ENCODE data around the gene RYR1. TPM values are rescaled to one million over a fixed set of nuclear protein-coding genes. Genes with fewer than 3 reads are reported as not detected.
"Not testable (repeated sequence)": the region's sequence is repeated elsewhere in the genome, so short reads cannot be mapped to it uniquely, and the experiment has no call there.

Gene RYR1
- total and polyA plus RNA-seq, 2 donors (not counting 1 experiment from before 2014, with no cell fraction given): 0.43 to 3.8 TPM

DNA sequence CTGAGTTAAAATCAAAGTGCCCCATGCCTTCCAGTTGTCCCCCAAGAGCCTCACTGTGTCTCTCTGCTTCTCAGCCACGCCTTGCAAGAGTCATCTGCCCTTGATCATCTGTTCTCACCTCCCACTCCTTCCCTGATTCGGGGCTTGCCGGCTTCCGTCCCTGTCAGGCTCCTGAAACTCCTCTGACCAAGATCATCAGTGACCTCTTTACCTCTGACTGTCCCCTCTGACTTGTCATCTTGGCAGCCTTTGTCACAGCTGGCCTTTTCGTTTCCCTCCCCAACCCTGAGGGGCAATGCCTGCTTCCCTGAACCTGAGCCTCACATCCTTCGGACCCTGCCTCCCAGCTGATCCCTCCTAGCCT lies 117.9 kb downstream of the RYR1 start:
- Histone ChIP-seq H3K79me2 (ENCODE audit: control insufficient read depth, insufficient read depth, low read length) (no peaks in the 10 kb centered on the region), H3K4me3 (ENCODE audit: control extremely low read depth in 1 of 5, extremely low read depth in 1 of 5, insufficient read depth in 1 of 5, low read depth in 2 of 5, low read length in 4 of 5) (no peak overlapping the region), H3K9ac (ENCODE audit: low read length) (no peak overlapping the region), H4K20me1 (ENCODE audit: control insufficient read depth, insufficient read depth, low read length, poor library complexity, severe bottlenecking) (no peaks in the 10 kb centered on the region), H3K27ac (ENCODE audit: low read length in 2 of 2) (no peak overlapping the region), H3K27me3 (replicated peaks in 1 of 4; ENCODE audit: control extremely low read depth in 1 of 4, control insufficient read depth in 3 of 4, insufficient read depth in 4 of 4, low read length in 3 of 4) (no peaks in the 10 kb centered on the region), H3K9me3 (ENCODE audit: control extremely low read depth in 1 of 3, control insufficient read depth in 2 of 3, insufficient read depth in 1 of 3, low read length in 2 of 3) (no peaks in the 10 kb centered on the region), H3K36me3 (replicated peaks in 1 of 2; ENCODE audit: control extremely low read depth in 1 of 2, control insufficient read depth in 1 of 2, extremely low read depth in 1 of 2, insufficient read depth in 2 of 2, low read length in 1 of 2) (no peaks in the 10 kb centered on the region), H2AFZ (ENCODE audit: insufficient read depth, low read depth, low read length, poor library complexity, severe bottlenecking) (peak overlapping the region; percentile 17), H3K4me1 (ENCODE audit: control insufficient read depth in 2 of 2, insufficient read depth in 2 of 2, low read length in 2 of 2) (peaks cover 8 to 19% of the 10 kb centered on the region in 2 donors), H3K4me2 (replicated peaks; ENCODE audit: low read depth, low read length, poor library complexity, severe bottlenecking) (no peak overlapping the region)
- 71% methylated on average over 6 of the region's 6 CpGs for WGBS (ENCODE audit: insufficient coverage)
- Mint-ChIP-seq H3K4me3 (peak overlapping the region; percentile 11), H3K9me3 (ENCODE audit: insufficient read depth) (no peaks in the 10 kb centered on the region), H3K27me3 (no peaks in the 10 kb centered on the region), H3K27ac (peak overlapping the region; percentile 66), H3K4me1 (peaks cover 24% of the 10 kb centered on the region)
- no peak for ATAC-seq (ENCODE audit: low read depth)
- POLR2A ChIA-PET: no interaction called here
- DNase-seq: no peak
- no peak for TF ChIP-seq EZH2 (IDR thresholded peaks at IDR 0.05; ENCODE audit: borderline replicate concordance, insufficient read depth, low read depth, low read length, poor library complexity, severe bottlenecking)
- TF ChIP-seq, protein P1, sequence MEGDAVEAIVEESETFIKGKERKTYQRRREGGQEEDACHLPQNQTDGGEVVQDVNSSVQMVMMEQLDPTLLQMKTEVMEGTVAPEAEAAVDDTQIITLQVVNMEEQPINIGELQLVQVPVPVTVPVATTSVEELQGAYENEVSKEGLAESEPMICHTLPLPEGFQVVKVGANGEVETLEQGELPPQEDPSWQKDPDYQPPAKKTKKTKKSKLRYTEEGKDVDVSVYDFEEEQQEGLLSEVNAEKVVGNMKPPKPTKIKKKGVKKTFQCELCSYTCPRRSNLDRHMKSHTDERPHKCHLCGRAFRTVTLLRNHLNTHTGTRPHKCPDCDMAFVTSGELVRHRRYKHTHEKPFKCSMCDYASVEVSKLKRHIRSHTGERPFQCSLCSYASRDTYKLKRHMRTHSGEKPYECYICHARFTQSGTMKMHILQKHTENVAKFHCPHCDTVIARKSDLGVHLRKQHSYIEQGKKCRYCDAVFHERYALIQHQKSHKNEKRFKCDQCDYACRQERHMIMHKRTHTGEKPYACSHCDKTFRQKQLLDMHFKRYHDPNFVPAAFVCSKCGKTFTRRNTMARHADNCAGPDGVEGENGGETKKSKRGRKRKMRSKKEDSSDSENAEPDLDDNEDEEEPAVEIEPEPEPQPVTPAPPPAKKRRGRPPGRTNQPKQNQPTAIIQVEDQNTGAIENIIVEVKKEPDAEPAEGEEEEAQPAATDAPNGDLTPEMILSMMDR (IDR thresholded peaks at IDR 0.05): no peak
- intact Hi-C loops (cut with micrococcal nuclease): no loop called here
- CTCF ChIA-PET: interaction anchor here (1.0 to 2.1 kb wide), 3 partner anchors 36 to 83 kb away, joined by 3 to 9 read pairs (median 3); no protein-coding TSS in a partner anchor

DNA sequence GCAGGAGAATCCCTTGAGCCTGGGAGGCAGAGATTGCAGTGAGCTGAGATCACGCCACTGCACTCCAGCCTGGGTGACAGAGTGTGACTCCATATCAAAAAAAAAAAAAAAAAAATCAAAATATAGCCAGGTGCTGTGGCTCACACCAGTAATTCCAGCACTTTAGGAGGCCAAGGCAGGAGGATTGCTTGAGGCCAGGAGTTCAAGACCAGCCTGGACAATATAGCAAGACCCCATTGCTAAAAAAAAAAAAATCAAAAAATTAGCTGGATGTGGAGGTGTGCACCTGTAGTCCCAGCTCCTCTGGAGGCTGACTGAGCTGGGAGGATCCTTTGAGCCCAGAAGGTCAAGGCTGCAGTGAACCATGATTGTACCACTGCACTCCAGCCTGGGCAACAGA lies 119.7 kb downstream of the RYR1 start:
- H3K36me3 ChIP-seq (replicated peaks in 1 of 2; ENCODE audit: control extremely low read depth in 1 of 2, control insufficient read depth in 1 of 2, extremely low read depth in 1 of 2, insufficient read depth in 2 of 2, low read length in 1 of 2); H3K27ac Mint-ChIP-seq; DNase-seq; H3K27ac ChIP-seq (ENCODE audit: low read length in 2 of 2); H2AFZ ChIP-seq (ENCODE audit: insufficient read depth, low read depth, low read length, poor library complexity, severe bottlenecking); H3K9me3 Mint-ChIP-seq (ENCODE audit: insufficient read depth); H3K27me3 Mint-ChIP-seq; H3K9me3 ChIP-seq (ENCODE audit: control extremely low read depth in 1 of 3, control insufficient read depth in 2 of 3, insufficient read depth in 1 of 3, low read length in 2 of 3); H3K4me3 Mint-ChIP-seq; H4K20me1 ChIP-seq (ENCODE audit: control insufficient read depth, insufficient read depth, low read length, poor library complexity, severe bottlenecking); ATAC-seq (ENCODE audit: low read depth); H3K4me2 ChIP-seq (replicated peaks; ENCODE audit: low read depth, low read length, poor library complexity, severe bottlenecking); H3K27me3 ChIP-seq (replicated peaks in 1 of 4; ENCODE audit: control extremely low read depth in 1 of 4, control insufficient read depth in 3 of 4, insufficient read depth in 4 of 4, low read length in 3 of 4); intact Hi-C loops (cut with micrococcal nuclease); H3K79me2 ChIP-seq (ENCODE audit: control insufficient read depth, insufficient read depth, low read length); H3K4me3 ChIP-seq (ENCODE audit: control extremely low read depth in 1 of 5, extremely low read depth in 1 of 5, insufficient read depth in 1 of 5, low read depth in 2 of 5, low read length in 4 of 5); H3K9ac ChIP-seq (ENCODE audit: low read length): not testable (repeated sequence)
- ChIA-PET POLR2A (interaction anchor here (0.6 kb wide), 1 partner anchor 333 kb away, joined by 4 read pairs; no protein-coding TSS in a partner anchor), CTCF (interaction anchor here (2.1 kb wide), 1 partner anchor 81 kb away, joined by 9 read pairs; no protein-coding TSS in a partner anchor)
- H3K4me1 ChIP-seq (ENCODE audit: control insufficient read depth in 2 of 2, insufficient read depth in 2 of 2, low read length in 2 of 2): peaks cover 0 to 12% of the 10 kb centered on the region in 2 donors
- no CpG with 5 or more reads among the region's 1 CpG for WGBS (ENCODE audit: insufficient coverage)
- peaks cover 22% of the 10 kb centered on the region for H3K4me1 Mint-ChIP-seq

Measured in B cell (primary cell).